Measurements from ENCODE around the gene MMP7. TPM values are rescaled to one million over a fixed set of nuclear protein-coding genes. Genes with fewer than 3 reads are reported as not detected.

MMP7 gene
- total RNA-seq, 1 donor from 2014 or later: not detected

Other genes with a start within 250 kb of the MMP7 start
- gene BIRC3, start 213.3 kb downstream of the MMP7 start, total RNA-seq: 1.4 to 2.2 TPM (median 1.8 TPM) in 3 replicates
- gene BIRC2, start 183.5 kb downstream of the MMP7 start, total RNA-seq: 39.8 to 42.8 TPM (median 42.7 TPM) in 3 replicates
- 131 to 144 TPM (median 137 TPM) in 3 replicates for gene TMEM123, start 78.0 kb downstream of the MMP7 start, total RNA-seq
- gene MMP20, start 94.6 kb upstream of the MMP7 start, total RNA-seq: not detected in 3 replicates
- not detected in 3 replicates for gene MMP27, start 175.0 kb upstream of the MMP7 start, total RNA-seq
- gene MMP8, start 194.2 kb upstream of the MMP7 start, total RNA-seq: not detected in 3 replicates
- not detected in 3 replicates for gene MMP10, start 249.9 kb upstream of the MMP7 start, total RNA-seq

All from mesothelial cell of epicardium (in vitro differentiated cells).